Right renal pelvis (tissue), 4 donors: ENCODE data around the gene TSNAXIP1. TPM values are rescaled to one million over a fixed set of nuclear protein-coding genes. Genes with fewer than 3 reads are reported as not detected.
A peak's percentile ranks its signal among the peaks of the same experiment; 100 is the strongest.

Source experiments
- DNase-seq, 4 donors: peaks; one replicate each; pipeline ENCODE4 v3.0.0-alpha.2; 2013; ENCODE audit warnings: low read depth in 4 of 4, low spot score in 3 of 4, missing footprints in 1 of 4
- polyA plus RNA-seq, 4 donors: library from polyadenylated mRNA; unstranded; fragments of 120-200 nt; gene quantifications; one replicate each; pipeline ENCODE4 v1.2.1, GENCODE V29; 2013; ENCODE audit not compliant: insufficient read length in 4 of 4

Gene TSNAXIP1, protein sequence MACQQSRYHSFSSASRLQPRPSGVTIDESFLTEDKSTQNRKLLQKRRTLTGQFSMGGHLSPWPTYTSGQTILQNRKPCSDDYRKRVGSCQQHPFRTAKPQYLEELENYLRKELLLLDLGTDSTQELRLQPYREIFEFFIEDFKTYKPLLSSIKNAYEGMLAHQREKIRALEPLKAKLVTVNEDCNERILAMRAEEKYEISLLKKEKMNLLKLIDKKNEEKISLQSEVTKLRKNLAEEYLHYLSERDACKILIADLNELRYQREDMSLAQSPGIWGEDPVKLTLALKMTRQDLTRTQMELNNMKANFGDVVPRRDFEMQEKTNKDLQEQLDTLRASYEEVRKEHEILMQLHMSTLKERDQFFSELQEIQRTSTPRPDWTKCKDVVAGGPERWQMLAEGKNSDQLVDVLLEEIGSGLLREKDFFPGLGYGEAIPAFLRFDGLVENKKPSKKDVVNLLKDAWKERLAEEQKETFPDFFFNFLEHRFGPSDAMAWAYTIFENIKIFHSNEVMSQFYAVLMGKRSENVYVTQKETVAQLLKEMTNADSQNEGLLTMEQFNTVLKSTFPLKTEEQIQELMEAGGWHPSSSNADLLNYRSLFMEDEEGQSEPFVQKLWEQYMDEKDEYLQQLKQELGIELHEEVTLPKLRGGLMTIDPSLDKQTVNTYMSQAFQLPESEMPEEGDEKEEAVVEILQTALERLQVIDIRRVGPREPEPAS
- 1 to 10 TPM; 7.3 to 9.0 (median 7.7) TPM for polyA plus RNA-seq

GRCh38 chr16:67806428-67807147 is at the start of gene TSNAXIP1, which contains the start of gene RANBP10:
TSNAXIP1 (plus strand) TSS chr16:67806889; CDS start chr16:67807150, 261 bp downstream.
RANBP10 (minus strand) TSS chr16:67806560; CDS start chr16:67806536, 24 bp downstream.
- DNase-seq = peak; percentile 92 to 99 (median 97)

GRCh38 chr16:67758006-67758405 is 48.7 kb upstream of the TSNAXIP1 start:
- no peak for DNase-seq

DNA sequence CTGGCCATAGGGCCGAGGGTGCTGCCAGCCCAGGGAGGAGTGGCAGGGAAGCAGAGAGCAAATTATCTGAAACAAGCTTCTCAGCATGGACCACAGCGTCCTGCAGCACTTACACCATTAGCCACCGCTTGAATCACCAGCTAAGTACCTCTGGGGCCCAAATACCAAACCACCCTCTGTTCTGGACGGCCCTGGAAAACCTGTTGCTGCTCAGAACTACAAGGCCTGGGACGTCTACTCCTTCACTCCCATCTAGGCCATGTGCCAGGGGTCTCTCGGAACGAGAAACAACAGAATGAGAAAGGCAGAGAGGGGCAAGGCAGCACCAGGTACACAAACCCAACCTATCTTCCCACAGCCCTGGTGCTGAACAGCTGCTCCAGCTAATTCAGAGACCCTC is 47.7 kb upstream of the TSNAXIP1 start:
- no peak for DNase-seq

DNA sequence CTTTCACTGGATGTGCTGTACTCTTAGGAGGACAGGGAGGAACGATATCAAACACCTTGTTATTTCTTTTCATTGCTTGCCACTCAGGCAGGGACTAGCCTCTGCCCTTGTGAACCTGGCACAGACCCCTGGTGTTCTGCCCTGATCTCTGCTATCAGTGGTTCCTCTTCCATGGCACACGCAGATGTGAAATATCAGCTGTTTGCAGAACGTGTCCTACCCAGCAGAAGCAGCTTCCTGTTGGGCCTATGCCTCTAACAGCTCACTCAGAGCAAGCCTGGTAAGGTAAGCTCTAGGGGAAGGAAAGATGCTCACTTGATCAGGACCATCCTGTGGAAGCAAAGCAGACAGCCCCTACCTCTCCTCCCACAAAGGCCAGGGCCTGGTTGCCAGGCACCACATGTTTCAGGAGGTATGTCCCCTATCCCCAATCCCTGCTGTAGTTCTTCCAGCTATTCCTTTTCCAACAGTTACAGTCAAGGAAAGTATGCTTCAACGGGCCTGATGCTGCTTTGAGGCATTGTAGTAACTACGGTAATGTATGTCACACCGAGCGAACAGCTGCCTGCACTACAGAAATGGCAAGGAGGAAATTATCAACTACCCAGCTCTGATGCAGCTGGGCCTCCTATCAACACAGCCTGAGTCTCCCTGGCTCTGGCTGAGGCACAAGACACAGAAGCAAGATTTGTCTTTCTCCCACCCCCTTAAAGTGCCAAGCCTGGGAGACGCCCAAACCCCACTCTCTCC is 46.3 kb upstream of the TSNAXIP1 start:
- no peak for DNase-seq

DNA sequence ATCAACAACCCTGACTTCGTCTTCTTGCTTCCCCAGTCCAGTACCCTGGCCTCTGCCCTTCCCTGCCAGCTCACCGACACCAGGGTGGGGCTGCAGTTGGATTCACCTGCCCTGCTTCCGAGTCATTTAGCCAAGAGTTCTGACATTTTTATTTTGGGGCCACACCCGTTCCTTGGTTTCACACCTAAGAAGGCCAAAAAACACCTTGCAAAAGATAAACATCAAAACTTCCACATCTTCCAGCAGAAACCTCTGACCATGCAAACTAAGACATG is 45.8 kb upstream of the TSNAXIP1 start:
- no peak for DNase-seq

DNA sequence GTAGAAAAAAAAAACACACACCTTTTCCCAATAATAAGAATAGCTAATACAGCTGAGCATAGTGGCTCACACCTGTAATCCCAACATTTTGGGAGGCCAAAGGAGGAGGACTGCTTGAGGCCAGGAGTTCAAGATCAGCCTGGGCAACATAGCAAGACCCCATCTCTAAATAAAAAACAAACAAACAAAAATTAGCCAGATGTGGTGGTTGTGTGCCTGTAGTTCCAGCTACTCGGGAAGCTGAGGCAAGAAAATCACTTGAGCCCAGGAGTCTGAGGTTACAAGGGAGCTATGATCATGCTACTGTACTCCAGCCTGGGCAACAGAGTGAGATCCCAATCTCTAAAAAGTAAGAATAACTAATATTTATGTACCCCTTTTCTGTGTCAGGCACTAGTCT is 44.8 kb upstream of the TSNAXIP1 start:
- no peak for DNase-seq

- DNase-seq = no peak
Measured at GRCh38 chr16:67762385-67762784, 44.3 kb upstream of the TSNAXIP1 start.

GRCh38 chr16:67763066-67763465 is 43.6 kb upstream of the TSNAXIP1 start:
- DNase-seq = no peak

DNA sequence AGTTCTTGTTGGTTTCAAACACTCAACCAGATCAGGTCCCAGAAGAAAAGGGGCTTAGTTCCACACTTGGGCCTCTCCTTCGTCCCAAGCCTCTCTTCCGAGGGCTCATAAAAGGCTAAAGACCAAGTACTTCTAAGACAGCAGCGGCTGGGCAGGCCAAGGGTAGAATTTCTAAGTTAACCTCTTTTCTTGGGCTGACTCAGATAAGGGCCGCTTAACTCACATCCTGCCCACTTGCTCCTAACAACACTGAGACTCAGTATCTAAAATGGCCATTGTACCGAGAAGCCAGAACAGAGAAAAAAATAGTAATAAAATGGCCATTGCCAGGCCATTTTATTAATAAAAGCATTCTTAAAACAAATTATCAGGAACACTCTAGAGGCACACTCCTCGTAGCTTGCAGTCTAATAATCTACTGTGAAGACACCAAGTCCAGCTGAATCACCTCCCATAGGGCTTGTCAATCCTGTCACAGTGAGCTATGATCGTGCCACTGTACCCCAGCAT is 42.5 kb upstream of the TSNAXIP1 start:
- no peak for DNase-seq

DNA sequence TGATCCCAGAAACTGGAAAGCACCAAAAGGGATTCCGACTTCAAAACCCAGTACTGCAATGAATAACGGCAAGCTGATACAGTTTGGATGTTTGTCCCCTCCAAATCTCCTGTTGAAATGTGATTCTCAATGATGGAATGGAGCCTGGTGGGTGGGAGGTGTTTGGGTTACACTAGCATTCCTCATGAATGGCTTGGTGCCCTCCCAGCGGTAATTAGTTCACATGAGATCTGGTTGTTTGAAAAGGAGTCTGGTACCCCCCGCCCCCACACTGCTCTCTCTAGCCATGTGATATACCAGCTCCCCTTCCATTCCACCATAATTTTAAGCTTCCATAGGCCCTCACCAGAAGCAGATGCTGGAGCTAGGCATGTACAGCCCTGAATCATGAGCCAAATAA is 40.4 kb upstream of the TSNAXIP1 start:
- DNase-seq = peak in 2 of 4 donors; percentile 24 to 31

DNA sequence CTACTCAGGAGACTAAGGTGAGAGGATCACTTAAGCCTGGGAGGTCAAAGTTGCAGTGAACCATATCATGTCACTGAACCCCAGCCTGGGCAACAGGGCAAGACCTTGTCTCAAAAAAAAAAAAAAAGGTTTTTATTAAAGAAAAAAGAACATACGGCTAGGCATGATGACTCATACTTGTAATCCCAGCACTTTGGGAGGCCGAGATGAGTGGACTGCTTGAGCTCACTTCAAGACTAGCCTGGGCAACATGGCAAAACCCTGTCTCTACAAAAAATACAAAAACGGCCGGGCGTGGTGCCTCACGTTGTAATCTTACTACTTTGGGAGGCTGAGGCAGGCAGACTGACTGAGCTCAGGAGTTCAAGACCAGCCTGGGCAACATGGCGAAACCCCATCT is 38.7 kb upstream of the TSNAXIP1 start:
- no peak for DNase-seq

DNA sequence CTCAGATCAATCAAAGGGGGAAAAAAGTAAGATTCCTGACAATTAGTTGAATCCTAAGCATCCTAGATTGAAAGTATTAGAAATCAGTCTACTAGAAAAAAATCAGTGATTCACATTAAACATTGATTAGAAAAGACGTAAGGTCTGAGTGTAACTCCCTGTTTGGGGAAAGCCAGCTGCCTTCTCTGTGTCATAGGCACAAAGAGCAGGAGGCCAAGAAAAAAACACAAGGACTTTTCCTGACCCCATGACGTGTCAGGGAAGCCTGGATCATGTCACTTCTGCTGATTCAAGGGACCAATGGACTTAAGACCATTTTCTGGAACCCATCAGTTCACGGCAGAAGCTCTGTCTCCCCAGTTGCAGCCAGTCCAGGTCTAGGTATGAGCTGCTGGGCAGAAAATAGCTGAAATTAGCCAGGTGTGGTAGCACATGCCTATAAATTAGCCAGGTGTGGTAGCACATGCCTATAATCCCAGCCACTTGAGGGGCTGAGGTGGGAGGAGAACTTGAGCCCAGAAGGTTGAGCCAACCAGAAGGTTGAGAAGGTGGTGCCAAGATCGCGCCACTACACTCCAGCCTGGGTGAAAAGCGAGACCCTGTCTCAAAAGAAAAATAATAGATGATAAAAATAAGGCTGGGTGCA is 36.2 kb upstream of the TSNAXIP1 start:
- DNase-seq = no peak

DNA sequence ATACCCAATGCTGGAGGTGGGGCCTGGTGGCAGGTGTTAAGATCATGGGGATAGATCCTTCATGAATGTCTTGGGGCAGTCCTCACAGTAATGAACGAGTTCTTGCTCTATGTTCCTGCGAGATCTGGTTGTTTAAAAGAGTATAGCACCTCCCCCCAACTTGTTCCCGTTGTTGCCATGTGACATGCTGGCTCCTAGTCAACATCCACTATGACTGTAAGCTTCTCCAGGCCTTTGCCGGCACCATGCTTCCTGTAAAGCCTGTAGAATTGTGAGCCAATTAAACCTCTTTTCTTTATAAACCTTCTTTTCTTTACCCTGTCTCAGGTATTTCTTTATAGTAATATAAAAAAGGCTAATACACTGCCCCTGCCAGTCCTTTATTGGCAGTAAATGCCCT is 33.6 kb upstream of the TSNAXIP1 start:
- no peak for DNase-seq

- no peak for DNase-seq
Measured at GRCh38 chr16:67773569-67774456, 32.9 kb upstream of the TSNAXIP1 start.

DNA sequence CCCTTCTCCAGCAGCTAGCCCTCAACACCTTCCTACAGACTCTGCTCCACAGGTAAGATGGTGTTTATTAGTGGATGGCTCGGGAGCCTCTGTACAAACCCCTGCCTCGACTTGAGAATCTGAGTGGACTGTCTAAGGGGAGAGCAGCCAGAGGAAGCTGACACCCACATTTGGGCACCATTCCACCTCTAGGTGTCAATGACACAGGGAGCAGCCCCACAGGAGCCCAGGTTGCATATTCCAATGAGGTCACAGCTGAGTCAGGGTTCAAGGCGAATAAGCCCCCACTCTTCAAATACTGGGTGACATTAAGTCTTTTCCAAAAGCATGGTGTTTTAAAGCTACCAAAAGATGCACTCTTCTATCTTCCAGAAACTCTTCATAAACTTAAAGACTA is 32.2 kb upstream of the TSNAXIP1 start:
- no peak for DNase-seq

DNA sequence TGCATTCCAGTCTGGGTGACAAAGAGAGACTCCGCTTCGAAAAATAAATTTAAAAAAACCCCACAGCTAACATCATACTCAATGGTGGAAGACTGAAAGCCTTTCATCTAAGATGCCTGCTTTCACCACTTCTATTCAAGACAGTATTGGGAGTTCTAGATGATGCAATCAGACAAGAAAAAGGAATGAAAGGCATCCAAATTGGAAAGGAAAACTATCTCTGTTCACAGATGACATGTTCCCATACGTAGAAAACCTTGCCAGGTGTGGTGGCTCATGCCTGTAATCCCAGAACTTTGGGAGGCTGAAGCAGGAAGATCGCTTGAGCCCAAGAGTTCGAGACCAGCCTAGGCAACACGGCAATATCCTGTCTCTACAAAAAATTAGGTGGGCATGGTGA is 31.4 kb upstream of the TSNAXIP1 start:
- no peak for DNase-seq

DNA sequence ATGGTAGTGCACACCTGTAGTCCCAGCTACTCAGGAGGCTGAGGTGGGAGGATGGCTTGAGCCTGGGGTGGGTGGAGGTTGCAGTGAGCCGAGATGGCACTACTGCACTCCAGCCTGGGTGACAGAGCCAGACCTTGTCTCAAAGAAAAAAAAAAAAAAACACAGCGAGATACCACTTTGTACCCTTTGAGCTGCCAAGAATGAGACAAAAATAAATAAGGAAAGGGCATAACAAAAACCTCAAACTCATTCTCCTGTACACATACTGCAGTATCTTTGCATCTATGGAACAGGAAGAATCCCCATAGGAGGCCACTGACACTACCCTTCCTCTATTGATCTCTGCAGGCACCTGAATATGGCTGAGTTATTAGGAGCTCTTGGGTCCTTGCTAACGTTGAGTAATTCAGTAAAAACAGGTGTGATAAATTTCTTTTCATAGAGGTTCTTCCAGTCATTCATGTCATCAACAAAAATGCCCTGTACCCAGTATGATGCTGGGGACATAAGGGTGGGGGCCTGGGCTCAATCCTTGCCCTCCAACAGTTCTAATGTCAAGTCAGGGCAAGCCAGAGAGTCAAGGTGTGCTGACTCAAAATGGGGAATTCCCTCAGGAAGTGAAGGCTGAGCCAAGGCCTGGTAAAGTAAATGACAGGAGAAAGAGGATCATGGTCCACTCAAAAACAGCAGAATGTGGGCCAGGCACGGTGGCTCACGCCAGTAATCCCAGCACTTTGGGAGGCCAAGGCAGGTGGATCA is 27.3 kb upstream of the TSNAXIP1 start:
- DNase-seq = no peak

DNA sequence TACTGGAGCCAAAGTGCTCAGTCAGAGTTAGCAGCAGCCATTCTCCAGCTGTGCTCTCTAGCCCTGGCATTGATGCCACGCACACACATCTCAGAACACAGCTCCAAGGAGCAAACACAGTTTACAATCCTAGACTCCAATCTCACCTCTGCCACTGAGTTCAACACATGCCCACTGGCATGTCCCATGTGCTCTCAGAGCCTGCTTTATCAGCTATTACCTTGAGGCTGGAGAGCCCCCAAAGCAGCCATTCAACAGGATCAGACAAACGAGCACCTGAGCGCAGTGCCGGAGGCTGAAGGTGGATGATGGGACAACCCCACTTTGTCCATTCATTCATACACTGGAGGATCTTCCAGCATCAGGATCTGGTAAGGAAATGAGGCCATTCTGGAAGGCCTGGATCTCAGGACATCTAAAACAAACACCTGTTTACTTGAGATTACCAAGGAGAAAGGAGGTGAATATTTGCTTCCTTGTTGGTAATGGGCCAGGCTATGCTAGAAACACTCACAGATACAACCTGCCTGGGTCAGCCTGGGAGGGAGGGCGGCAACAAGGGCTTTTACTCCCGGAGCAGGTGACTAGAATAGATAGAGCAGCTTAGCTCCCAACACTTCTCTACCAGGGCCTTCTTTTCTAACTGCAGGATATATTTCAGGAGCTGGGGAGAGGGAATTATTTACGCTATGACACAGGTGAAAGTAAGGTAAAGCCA is 25.7 kb upstream of the TSNAXIP1 start:
- no peak for DNase-seq
